UCSD-AML1 (cell line): ENCODE data around the gene ETNPPL.
"Not testable (repeated sequence)": the region's sequence is repeated elsewhere in the genome, so short reads cannot be mapped to it uniquely, and the experiment has no call there.

Experiments
- DNase-seq: peaks from one replicate; lab custom pipeline; 2025; ENCODE audit not compliant: unreplicated experiment; lab: John Stamatoyannopoulos, UW

Gene ETNPPL

DNA sequence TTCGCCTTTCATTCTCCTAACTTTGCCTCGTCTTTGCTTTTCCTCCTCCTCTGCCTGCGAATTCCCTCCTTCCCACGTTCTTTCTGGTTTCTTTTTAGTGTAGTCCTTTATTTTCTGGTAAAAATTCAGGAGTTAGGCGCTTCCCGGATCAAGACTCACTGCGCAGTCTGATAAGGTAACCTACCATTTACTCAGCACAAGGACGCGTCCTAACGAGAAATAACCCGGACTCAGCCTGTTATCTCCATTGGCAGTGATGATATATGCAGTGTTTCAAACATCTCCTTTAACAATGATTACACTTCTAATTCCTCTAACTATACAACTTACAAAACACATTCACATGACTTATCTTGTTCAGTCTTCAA, 357 bp upstream of the ETNPPL start:
- DNase-seq: no peak

DNA sequence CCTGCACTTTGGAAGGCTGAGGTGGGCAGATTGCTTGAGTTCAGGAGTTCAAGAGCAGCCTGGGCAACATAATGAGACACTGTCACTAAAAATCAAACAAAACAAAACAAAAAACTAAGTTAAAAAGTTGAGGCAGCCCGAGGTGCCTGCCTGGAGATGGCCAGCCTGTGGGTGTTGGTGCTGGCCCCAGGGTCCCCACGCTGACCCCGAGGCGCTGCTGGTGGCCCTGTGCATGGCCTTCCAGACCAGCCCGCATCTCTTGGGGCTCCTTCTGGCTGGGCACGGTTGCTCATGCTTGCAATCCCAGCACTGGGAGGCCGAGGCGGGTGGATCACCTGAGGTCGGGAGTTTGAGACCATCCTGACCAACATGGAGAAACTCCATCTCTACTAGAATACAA, 4.4 kb downstream of the ETNPPL start:
- no peak for DNase-seq

GRCh38 chr4:108754327-108754726, 8.5 kb downstream of the ETNPPL start:
- no peak for DNase-seq

- no peak for DNase-seq
Observed at GRCh38 chr4:108751321-108751720, 11.5 kb downstream of the ETNPPL start.

- DNase-seq: no peak
Observed at GRCh38 chr4:108749119-108749518, 13.7 kb downstream of the ETNPPL start.

DNA sequence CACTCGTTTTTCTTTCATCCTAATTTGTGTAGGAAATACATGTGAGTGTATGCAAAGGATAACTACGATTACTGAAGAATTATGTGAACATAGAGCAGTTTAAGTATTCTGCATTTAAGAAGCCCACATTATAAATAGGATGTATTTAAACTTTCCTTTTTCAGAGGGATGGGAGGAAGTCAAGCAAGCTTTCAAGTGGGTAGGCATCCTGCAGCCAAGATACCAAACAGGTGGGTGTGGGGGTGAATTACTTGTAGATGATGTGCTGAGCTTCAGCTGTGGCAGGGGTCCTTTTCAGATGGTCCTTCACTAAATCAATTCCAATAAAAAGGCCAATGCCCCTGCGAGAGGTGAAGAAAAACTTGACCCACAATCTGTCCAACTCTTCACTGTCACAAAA, 16.3 kb downstream of the ETNPPL start:
- DNase-seq: no peak

- no peak for DNase-seq
Observed at GRCh38 chr4:108744307-108744706, 18.5 kb downstream of the ETNPPL start.

- DNase-seq: no peak
Observed at GRCh38 chr4:108742451-108743420, 20.1 kb downstream of the ETNPPL start.

DNA sequence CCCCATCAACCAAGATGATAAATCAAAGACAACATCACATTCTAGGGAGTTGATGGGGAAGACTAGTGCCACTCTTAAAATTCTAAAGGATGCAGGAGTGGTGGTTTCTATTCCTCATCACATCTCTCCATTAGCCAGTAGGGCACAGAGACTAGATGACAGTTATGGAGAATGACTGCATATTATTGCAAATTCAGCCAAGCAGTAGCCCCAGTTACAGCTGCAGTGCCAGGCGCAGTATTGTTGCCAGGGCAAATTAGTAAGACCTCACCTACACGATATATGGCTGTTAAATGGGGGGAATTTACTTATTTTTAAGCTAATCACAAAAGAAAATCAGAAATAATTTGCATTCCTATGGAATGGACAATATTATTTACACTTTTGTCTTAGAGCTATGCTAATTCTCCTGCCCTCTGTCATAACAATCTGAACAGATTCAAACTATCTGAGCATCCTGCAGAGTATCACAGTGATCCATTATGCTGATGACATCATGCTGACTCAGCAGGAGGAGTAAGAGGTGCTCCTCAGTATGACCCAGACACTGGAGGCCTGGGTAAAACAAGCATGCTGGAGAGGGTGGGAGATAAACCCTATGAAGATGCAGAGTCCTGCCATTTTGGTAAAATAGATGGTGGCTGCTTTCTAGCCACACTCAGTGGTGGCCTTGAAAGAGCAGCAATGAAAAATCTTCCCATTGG, 24.7 kb downstream of the ETNPPL start:
- DNase-seq: no peak

DNA sequence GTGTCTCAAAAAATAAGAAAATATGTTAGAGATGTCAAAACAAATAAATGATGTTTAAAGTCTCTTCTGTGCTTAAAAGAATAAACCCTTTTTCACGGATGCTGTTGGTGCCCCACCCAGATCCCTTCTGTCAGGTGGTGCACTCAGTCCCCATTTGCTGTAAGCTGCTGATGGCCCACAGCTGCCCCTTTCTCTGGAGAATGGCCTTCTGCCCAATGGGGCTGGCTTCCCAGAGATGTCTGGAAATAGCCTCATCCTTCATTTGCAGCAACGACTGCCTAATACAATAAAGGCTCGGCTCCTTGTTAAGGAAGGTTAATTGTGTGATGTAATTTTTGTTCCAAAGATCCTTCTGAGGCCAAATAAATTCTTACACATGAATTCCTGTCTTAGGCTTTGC, 31.8 kb downstream of the ETNPPL start:
- no peak for DNase-seq

- no peak for DNase-seq
Observed at GRCh38 chr4:108730579-108730978, 32.3 kb downstream of the ETNPPL start.

- DNase-seq: no peak
Observed at GRCh38 chr4:108729731-108730130, 33.1 kb downstream of the ETNPPL start.

DNA sequence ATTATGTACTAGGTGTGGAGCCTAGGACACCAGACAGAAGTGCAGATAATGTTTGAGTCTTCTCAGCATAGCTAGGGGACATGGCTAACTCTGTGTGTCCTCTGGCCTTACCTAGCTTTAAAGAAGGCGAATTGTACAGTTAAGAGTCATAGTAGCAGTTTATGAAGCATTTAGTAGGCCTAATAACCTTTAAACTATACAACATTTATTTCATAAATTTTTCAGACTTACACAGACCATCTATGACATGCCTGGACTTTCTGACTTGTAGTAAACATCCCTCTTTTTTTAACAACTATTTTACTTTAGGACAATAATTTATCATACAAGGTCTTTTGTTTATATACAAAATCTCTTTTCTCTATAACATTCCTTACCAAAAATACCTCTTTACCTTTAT, 37.4 kb downstream of the ETNPPL start:
- DNase-seq: no peak

DNA sequence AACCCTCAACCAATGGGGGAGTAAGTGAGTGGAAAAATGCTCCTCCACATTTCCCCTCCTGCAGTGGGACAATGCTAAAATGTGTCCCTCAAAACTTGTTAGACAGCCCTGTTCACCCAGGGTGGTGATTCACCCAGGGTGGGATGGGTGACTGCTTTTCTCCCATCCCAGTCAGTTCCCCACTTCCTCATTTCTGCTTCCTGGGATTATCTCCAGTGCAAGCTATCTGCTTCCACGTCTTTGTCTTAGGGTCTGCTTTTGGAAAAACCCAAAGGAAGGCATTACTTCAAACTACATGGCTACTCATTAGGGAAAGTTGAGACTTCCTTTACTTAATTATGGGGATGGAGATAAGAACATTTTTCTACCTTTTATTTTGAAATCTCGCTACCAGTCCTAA, 45.5 kb downstream of the ETNPPL start:
- no peak for DNase-seq

DNA sequence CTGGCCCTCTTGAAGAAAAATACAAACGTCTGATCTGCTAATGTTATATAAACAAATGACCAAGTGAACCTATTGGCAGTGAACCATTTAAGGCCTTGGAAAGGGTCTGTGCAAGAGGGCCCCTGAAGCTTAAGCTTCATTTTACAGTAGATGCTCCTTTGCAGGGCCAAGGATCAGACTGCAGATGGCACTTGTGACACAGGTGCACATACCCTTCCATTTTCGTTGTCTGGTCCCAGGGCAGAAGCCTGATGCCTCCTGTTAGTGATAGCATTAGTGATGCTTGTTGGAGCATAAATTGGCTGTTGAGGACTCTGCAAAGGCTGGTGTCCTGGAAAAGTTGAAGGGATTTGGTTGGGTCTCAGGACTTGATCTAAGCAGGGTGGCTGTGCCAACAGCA, 46.5 kb downstream of the ETNPPL start:
- DNase-seq: no peak

DNA sequence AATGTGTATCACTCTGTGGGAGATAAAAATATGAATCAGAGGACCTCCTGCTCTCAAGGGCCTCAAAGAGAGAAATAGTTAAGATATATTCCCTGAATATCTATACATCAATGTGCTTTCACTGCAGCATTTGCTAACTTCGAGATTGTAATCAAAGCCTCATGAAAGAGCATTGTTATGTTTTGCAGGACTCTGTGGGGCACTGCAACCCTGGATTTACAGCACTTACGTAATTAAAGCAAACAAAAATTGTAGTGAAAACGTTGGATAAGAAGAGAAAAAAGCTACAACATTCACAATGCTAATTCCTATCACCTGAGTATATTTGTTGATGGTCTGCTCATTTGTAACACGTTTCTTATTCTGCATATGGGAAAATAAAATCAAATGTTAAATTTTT, 48.0 kb downstream of the ETNPPL start:
- no peak for DNase-seq

DNA sequence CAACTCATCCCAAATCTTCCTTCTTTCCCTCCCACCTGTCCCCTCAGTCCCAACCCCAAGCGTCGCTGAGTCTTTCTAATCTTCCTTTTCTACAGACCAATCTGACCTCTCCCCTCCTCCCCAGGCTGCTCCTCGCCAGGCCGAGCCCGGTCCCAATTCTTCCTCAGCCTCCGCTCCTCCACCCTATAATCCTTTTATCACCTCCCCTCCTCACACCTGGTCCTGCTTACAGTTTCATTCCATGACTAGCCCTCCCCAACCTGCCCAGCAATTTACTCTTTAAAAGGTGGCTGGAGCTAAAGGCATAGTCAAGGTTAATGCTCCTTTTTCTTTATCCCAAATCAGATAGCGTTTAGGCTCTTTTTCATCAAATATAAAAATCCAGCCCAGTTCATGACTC, 52.3 kb downstream of the ETNPPL start:
- DNase-seq: not testable (repeated sequence)

DNA sequence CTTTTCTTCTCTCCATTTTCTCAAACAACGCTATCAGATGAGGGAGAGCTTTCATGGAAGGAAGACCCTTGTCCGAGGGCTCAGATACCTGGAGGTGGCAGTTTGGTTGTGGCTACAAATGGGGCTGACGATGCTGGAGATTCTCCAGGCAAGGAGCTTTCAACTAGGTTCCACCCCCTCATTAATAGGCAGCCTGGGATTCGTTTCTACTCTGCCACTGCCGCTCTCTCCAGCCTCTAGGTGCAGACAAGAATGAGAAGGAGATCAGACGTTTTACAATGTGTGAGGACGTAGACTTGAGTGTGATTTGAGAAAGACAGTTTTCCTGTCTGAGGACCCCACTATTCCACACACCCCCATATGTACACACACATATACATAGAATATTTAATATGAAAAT, 53.1 kb downstream of the ETNPPL start:
- no peak for DNase-seq

GRCh38 chr4:108709234-108709633, 53.6 kb downstream of the ETNPPL start:
- no peak for DNase-seq

- no peak for DNase-seq
Observed at GRCh38 chr4:108706289-108706688, 56.6 kb downstream of the ETNPPL start.

DNA sequence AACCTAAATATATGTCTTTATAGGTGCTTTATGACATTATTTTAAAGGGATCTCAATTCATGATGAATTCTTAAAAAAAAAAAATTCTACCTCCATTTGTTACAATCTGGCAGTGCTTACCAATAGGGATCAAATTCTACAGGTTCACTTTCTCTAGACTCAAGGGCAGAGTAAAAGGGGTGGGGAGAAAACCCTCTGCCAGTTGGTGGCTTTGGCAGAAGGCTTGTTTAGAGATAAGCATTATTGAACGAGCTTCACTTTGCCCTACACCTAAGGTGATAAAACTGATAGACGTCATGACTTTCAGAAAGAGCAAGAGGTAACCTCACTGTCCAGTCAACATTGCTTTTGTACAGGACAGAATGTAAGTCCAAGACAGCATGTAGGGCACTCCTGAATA, 58.9 kb downstream of the ETNPPL start:
- DNase-seq: no peak

DNA sequence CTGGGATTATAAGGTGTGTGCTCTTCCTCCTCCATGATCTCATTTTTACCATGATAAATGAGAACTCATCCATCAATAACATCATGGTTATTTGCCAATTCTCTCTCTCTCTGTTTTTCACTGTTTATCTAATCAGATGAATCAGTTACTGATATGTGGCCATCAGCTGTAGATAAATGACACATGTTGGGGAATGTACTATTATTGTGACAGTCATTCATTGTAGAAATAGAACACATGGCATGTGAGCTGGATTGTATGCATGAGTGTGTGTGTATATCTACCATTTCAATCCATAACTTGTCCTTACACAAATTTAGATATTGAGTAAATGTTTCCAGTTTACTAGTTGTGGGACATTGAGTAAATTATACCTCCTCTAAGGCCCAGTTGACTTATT, 59.5 kb downstream of the ETNPPL start:
- DNase-seq: no peak
